HG03175 (cell line): ENCODE measurements around the gene THAP9.
"Not testable (repeated sequence)": the region's sequence is repeated elsewhere in the genome, so short reads cannot be mapped to it uniquely, and the experiment has no call there.

Source experiments
- ATAC-seq: cut with Tn5 transposase; IDR thresholded peaks from one replicate; pipeline ENCODE4 v1.9.1; 2021; ENCODE audit warnings: mild to moderate bottlenecking, moderate library complexity; ENCODE audit not compliant: unreplicated experiment

Gene THAP9

GRCh38 chr4:82891707-82892466 is 8.6 kb upstream of the THAP9 start:
- no peak for ATAC-seq

GRCh38 chr4:82892467-82892802 is 8.1 kb upstream of the THAP9 start:
- ATAC-seq = no peak

GRCh38 chr4:82893942-82894341 is 6.6 kb upstream of the THAP9 start:
- no peak for ATAC-seq

- ATAC-seq = no peak
Measured at GRCh38 chr4:82896755-82897154, 3.8 kb upstream of the THAP9 start.

- no peak for ATAC-seq
Measured at GRCh38 chr4:82898322-82899243, 2.0 kb upstream of the THAP9 start.

GRCh38 chr4:82899374-82900065 is 1.0 kb upstream of the THAP9 start:
- ATAC-seq = no peak

- ATAC-seq = peak; percentile 13
Measured at GRCh38 chr4:82900066-82900410, 497 bp upstream of the THAP9 start.

GRCh38 chr4:82901183-82901718 is 716 bp downstream of the THAP9 start:
- no peak for ATAC-seq

- ATAC-seq = no peak
Measured at GRCh38 chr4:82903737-82904136, 3.2 kb downstream of the THAP9 start.

GRCh38 chr4:82905205-82905604 is 4.7 kb downstream of the THAP9 start:
- peak; percentile 55 for ATAC-seq

- peak; percentile 41 for ATAC-seq
Measured at GRCh38 chr4:82906469-82906868, 5.9 kb downstream of the THAP9 start.

- ATAC-seq = no peak
Measured at GRCh38 chr4:82909326-82909725, 8.8 kb downstream of the THAP9 start.

GRCh38 chr4:82913305-82913704 is 12.8 kb downstream of the THAP9 start:
- ATAC-seq = no peak

- not testable (repeated sequence) for ATAC-seq
Measured at GRCh38 chr4:82913968-82914367, 13.4 kb downstream of the THAP9 start.

GRCh38 chr4:82918091-82918490 is 17.6 kb downstream of the THAP9 start:
- no peak for ATAC-seq

- ATAC-seq = no peak
Measured at GRCh38 chr4:82919386-82919785, 18.9 kb downstream of the THAP9 start.

- no peak for ATAC-seq
Measured at GRCh38 chr4:82921795-82922194, 21.3 kb downstream of the THAP9 start.

- ATAC-seq = no peak
Measured at GRCh38 chr4:82930848-82931755, 30.6 kb downstream of the THAP9 start.

GRCh38 chr4:82934441-82934840 is 33.9 kb downstream of the THAP9 start:
- ATAC-seq = no peak

- no peak for ATAC-seq
Measured at GRCh38 chr4:82939414-82939813, 38.9 kb downstream of the THAP9 start.
